Stimulated activated CD8-positive, alpha-beta memory T cell treated with anti-CD3 and anti-CD28 coated beads, Interleukin-12 subunit alpha, Interleukin-12 subunit beta, amount 100 ng/mL, for 4 hours (primary cell): ENCODE results near the gene RFNG.

ENCODE experiments used
- DNase-seq: peaks from one replicate; pipeline ENCODE4 v3.0.0-alpha.2; 2020; ENCODE audit warnings: low read depth

The RFNG gene

GRCh38 chr17:82013772-82014321 is 37.8 kb downstream of the RFNG start:
- no peak for DNase-seq

DNA sequence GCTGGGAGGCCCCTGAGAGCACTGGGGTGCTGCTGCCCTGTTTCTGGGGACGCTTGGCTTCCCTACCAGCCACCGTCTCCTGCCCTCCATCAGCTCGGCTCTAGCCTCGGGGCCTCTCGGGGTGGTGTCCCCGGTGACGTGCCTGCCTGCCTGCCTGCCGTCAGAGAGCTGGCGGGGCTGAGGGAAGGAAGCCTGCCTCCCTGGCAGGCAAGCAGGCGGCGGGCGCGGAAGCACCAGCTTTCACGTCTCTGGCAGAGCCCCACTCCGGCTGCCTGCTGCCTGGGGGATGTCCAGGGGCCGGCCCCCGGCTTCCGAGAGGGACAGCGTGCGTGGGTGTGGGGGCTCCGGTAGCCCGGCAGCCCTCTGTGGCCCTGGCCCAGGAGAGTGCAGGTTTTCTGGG is 38.3 kb downstream of the RFNG start:
- DNase-seq = no peak

GRCh38 chr17:82012640-82013295 is 38.8 kb downstream of the RFNG start:
- no peak for DNase-seq

DNA sequence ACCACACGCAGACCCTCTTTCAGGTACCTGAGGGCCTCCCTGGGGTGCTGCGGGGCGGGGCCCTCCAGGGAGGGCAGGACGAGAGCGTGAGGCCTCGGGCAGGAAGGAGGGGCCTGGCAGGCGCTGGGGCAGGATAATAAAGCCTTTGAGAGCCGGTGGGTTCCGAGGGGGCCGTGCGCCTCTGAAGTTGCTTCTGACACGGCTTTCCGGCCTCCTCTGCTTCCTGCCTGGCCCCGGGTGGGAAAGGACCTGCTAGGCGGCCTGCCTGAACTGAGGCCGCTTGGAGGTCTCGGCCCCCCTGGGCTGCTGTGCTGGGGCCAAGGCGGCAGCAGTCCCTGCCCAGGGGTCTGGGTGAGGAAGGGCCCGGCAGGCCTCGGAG is 39.4 kb downstream of the RFNG start:
- DNase-seq = no peak

DNA sequence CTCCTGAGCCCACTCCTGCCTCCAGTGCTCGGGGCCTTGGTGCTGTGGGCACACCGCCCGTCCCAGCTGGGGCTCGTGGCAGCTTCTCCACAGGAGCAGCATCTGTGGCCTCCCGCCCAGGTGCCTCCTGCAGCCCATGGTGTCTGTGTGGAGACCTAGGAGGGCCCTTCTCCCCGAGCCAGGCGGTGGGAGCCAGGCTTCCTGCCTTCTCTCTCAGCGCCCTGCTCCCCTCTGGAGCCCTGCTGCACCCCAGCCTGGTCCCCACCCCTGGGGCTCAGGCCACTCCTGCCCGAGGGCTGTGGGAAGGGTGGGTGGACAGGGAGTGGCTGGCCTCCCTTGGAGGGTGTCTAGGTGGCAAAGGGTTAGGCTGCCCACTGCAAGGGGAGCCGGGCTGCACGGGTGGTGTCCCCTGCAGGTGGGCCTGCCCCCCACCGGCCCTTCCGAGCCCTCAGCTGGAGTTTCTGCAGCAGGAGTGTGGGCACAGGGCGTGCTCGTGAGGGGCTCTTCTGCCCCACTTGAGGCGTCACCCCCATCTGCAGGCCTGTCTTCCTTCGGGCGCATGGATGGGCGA is 39.9 kb downstream of the RFNG start:
- DNase-seq = no peak

DNA sequence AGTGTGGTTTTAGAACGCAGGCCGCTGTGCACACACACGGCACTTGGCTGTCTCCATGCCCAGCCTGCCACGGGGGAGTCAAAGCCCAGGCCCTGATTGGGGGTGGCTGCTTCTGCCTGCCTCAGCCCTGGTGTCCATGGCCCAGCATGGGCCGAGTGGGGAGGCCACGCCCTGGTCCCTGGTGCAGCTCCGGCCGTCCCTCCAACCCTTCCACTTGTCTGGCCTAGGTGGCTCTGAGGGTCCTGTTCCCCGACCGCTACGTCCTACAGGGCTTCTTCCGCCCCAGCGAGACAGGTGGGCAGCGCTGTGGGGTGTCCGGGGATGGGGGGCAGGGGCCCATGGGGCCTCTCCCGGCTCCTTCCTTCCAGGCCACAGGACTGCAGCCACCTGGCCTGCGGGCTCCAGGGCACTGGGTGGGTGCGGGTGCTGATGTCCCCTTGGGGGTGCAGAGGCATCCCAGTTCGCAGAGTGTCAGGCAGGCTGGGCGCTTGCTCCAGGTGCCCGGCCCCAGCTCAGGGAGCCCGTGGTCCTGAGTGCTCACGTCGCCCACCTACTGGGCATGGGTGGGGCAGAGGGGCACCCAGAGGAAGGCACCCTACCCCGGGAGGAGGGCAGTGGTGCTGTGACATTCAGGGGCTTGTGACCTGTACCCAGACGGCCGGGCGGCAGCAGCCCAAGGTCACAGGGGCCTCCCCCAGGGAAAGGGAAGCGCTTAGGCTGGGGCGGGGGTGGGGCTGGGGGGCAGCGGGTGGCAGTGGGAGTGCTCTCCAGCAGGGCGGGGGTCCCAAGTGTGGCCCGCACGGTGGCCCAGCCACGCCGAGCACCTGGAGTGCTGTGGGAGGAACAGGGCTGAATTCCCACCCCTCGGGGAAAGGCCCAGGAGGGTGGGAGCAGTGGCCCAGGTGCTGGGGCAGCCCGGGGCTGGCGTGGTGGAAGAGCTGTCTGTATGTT is 40.8 kb downstream of the RFNG start:
- DNase-seq = no peak

DNA sequence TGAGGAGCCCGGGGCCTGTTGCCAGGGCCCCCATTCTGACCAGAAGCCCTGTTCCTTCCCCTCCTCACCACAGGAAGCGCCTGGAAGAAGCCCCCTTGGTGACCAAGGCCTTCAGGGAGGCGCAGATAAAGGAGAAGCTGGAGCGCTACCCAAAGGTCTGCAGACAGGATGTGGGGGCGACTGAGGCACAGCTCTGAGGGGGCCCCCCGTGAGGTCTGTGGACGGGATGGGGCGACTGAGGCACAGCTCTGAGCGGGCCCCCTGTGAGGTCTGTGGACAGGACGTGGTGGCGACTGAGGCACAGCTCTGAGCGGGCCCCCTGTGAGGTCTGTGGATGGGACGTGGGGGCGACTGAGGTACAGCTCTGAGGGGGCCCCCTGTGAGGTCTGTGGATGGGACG is 42.2 kb downstream of the RFNG start:
- DNase-seq = no peak

- no peak for DNase-seq
Measured at GRCh38 chr17:82008941-82009405, 42.6 kb downstream of the RFNG start.

DNA sequence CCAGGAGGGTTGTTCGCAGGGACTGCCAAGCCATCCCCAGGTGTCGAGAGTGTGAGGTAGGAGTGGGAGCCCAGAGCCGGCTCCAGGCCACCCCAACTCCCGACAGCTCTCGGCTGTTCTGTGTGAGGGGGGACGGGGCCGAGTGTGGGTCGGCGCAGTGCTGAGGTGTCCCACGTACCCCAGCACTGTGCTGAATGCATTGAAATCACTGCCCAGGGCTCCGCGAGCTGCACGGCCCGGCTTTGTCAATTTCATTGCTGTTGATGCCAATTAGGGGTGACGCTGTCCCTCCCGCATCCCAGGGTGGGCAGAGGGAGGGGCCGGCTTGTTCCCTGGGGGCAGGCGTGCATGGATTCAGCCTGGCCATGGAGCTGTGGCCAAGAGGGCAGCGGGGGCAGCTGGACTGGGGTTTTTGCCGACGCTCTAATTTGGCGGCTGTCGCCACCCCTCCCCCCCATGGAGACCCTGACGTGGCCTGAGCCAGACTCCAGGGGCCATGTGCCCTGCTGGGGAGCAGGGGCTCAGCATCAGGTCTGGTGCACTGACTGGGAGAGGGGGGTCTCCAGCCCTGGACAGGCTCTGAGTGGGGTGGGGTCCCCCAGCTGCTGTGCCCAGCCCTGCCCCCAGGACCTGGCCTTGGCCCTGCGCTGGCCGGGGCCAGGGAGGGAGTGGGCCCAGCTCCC is 43.2 kb downstream of the RFNG start:
- no peak for DNase-seq

DNA sequence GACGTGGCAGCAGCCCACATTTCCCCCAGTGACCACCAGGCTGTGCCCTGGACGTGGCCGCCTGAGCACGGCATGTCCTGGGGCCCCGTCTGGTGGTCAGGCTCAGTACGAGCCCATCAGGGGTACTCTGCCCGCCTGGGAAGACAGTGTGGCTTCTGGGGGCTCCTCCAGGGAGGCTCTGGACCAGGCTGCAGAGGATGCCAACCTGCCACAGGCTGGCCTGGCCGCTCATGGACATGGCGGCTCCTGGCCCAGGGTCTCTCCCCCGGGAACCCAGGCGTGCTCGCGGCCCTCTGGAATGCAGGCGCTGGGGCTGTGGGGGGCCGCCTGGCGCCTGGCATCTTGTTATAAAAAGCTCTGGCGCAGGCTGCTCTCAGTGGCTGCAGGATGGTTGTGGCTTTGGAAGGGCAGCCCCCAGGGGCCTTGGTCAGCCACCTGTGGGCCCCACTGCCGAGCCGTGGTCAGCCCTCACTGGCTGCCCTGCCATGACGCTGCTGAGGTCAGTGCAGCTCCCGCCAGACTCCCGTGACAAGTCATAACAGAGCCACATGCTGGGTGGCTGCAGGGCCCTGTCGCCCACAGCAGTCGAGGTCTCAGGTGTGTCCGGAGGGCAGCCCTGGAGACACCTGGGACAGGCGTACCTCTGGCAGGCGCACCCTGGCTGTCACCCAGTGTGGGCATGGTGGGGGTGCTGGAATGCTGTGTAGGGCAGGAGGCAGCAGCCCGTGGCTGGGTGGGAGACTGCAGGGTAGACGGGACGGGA is 43.9 kb downstream of the RFNG start:
- no peak for DNase-seq

DNA sequence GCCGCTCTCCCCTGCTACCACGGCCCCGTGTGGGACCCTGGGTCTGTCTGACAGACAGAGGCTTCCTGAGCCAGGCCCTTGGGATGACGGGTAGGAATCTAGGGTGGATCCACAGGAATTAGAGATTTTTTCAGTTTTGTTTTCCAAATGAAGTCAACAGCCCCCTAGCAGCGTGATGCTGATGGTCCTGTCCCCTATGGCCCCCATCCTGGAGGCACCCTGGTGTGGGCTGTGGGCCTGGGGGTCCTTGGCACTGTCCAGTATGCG is 44.5 kb downstream of the RFNG start:
- no peak for DNase-seq

- no peak for DNase-seq
Measured at GRCh38 chr17:82006468-82007227, 45.0 kb downstream of the RFNG start.

DNA sequence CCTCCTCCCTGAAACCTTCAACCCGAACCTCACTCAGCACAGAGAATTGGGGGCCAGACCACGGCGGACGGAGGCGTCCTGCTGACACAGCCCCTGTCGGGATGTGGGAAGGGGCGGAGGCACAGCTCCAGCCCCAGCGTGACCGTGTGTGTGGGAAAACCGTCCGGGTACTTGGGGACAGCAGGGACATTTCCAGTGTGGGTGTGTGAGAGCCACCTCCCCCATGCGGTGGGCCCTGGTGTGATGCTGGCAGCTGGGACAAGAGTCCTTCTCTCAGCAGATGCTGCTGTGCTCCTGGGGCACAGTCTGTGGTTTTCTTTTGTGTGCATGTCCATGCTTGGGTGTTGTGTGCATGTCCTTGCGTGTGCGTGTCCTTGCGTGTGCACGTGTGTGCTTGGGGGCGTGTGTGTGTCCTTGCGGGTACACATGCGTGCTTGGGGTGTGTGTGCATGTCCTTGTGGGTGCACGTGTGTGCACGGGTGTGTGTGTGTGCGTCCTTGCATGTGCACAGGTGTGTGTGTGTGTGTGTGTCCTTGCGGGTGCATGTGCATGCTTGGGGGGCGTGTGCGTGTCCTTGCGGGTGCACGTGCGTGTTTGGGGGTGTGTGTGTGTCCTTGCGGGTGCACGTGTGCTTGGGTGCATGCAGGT is 45.8 kb downstream of the RFNG start:
- no peak for DNase-seq

DNA sequence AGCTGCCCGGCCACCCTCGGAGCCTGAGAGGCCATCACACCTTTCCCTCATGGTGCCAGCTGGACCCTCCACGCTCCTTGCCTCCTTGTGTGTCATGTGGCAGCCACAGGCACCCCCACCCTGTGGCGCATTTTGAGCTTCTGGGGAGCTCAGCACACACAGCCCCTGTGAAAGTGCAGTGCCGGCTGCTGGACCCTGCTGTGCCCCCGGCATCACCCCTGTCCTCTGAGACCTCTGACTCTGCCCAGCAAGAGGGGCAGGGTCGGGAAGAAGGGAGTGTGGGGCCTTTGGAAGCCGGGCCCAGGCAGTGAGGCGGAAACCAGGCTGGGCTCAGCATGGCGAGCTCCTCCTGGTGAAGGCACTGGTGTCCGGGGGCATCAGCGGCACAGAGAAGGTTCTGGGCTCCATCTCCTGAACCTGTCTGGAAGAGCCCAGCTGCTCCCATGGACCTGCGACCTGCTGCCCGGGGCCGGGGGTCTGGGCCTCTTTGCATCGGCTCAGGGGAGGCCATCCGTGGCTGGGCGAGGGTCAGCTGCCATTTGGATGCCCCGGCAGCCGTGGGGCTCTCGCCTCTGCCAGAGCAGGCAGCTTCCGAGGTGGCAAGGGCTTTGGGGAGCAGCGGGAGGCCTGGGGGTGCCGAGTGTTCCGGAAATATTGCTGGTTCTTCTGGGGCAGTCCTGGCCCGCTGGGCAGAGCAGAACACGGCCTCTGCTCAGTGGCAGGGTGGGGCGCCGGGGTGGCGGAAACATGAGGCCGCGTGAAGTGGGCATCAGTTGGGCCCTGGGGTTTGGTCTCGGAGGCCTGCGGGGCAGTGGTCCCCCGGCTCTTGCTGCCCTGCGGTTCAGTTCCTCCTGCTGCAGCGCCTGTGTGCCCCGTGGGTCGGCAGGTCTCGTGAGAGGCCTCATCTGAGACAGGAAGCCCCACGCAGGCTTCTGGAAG is 46.8 kb downstream of the RFNG start:
- DNase-seq = no peak

DNA sequence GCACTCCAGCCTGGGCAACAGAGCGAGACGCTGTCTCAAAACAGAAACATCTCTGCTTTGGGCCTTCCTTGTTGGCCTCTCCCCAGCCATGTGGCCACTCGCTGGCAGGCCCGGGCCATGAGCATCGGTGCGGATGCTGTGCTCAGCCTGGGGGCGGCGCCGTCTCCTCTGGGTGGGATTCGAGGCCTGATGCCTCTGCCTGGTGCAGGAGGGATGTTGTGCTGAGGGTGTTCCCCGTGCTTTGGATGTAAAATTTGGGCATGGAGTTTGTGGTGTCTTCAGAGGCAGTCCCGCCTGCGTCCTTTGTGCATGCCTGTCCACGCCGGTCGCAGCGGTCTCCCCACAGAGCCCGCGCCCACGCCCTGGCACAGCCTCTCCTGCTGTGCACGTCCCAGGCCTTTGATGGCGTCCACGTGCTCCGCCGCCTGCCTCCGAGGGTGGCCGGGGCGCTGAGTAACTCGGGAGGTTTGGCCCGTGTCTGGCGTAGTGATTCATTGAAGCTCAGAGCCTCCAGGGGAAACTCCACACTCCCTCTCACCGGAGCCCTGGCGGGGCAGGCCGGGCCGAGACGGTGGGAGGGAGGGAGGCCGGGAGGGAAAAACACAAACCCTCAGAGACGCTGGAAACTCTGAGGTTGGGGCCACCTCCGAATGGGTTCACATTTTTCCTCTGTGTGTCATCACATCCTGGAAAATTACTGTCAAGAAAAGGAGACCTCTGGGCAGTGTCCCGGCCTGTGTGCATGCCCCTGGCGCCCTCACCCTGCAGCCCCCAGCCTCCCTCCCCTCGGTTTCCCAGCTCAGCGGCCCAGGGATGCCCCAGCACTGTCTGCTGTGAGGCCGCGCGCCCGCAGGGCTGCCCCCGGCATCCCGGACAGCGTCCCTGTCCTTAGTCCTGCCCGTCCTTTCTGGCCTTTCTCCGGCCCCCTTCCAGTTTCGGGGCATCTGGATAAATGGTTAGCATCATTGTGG is 47.9 kb downstream of the RFNG start:
- DNase-seq = no peak

DNA sequence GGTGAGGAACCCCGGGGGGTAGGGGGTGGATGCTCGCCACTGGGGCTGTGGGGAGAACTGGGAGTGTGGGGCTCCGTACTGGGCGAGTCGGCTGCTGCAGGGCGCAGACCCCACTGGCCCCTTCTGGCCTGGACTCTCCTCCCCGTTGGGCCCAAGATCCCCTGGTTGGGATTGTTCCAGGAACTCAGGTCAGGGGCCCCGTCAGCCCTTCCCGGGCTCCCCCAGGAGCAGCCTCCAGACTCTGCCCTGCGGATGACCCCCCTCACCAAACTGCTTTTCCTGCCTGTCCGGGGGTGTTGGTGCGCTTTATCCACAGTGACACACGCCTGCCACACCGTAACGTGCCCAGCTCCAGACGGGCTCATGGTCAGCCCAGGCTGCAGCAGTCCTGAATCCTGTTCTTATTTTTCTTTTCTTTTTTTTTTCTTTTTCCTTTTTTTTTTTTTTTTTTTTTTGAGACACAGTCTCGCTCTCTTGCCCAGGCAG is 50.0 kb downstream of the RFNG start:
- DNase-seq = no peak

DNA sequence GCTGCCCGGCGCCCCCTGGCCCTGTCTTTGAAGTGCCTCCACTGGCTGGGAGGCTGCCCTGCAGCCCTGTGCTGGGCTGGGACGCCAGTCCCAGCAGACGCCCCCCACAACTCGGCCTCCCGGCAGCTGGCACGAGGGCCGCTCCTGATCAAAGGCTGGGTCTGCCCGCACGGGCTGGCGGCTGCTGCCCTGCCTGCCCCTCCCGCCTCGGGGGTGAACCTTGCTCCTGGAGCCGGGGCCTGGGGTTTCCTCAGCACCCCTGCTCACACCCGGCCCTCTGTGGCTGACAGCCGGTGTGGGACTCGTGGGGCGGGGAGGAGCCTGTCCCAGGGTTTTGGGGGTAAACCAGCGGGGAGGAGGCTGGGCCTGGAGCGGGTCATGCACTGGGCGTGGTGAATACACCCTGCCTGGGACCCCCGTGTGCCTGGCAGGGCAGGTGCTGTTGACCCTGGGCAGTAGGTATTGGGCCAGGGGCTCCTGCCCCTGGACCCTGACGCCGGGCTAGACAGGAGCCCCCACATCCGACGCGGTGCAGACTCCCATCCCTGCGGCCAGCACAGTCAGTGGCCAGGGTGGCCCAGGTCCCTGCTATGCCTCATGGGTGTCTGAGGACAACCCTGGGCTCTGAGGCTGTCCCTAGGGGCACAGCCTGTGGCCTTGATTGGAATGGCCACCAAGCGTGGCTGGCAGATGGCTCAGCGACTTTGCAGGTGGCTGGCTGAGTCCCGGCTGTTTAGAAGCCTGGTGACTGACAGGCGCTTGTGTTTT is 50.6 kb downstream of the RFNG start:
- DNase-seq = no peak
